Keratinocyte (primary cell): Measurements from ENCODE around the gene CPPED1. TPM values are rescaled to one million over a fixed set of nuclear protein-coding genes. Genes with fewer than 3 reads are reported as not detected.

ENCODE experiments used
- DNase-seq: peaks from one replicate; pipeline ENCODE4 v3.0.0-alpha.2; 2011; ENCODE audit warnings: low read depth, missing footprints, low spot score
- FAIRE-seq: peaks from 2 replicates; lab custom pipeline; 2011; peaks lifted over from hg19 to GRCh38; lab: Jason Lieb, UNC
- H2AFZ ChIP-seq: 2 replicates; pipeline ENCODE4 v1.6.0; 2012; ENCODE audit warnings: low read length, control low read depth, inconsistent platforms; ENCODE audit not compliant: control insufficient read depth
- H3K27ac ChIP-seq: 2 replicates; pipeline ENCODE4 v1.5.1; 2011; ENCODE audit warnings: low read length; ENCODE audit not compliant: control insufficient read depth, insufficient read depth
- H3K27me3 ChIP-seq: 3 replicates; pipeline ENCODE4 v1.6.0; 2011; ENCODE audit warnings: low read length; ENCODE audit not compliant: control insufficient read depth, insufficient read depth; ENCODE audit errors: extremely low read depth
- H3K36me3 ChIP-seq, 2 experiments: 2 replicates in 1 of 2; 3 replicates in 1 of 2; pipeline ENCODE4 v1.5.1; 2011; ENCODE audit warnings: low read length in 2 of 2, mild to moderate bottlenecking in 1 of 2; ENCODE audit not compliant: control insufficient read depth in 2 of 2, insufficient read depth in 2 of 2; ENCODE audit errors: extremely low read depth in 1 of 2
- H3K4me1 ChIP-seq: 3 replicates; pipeline ENCODE4 v1.5.1; 2011; ENCODE audit warnings: low read length; ENCODE audit not compliant: control insufficient read depth, insufficient read depth; ENCODE audit errors: extremely low read depth
- H3K4me2 ChIP-seq: 3 replicates; pipeline ENCODE4 v1.6.0; 2011; ENCODE audit warnings: low read depth, low read length; ENCODE audit not compliant: control insufficient read depth, insufficient read depth; ENCODE audit errors: extremely low read depth
- H3K4me3 ChIP-seq, 3 experiments: fragments of 200-600 bp in 1 of 3; sonication (generic) in 1 of 3; 2 replicates in 2 of 3; 3 replicates in 1 of 3; pipeline ENCODE4 v1.5.1; 2011 to 2016; ENCODE audit warnings: low read length in 3 of 3, mild to moderate bottlenecking in 3 of 3, control low read depth in 2 of 3, inconsistent platforms in 1 of 3, low read depth in 1 of 3, mixed read lengths in 1 of 3, mixed run types in 1 of 3, moderate library complexity in 1 of 3; ENCODE audit not compliant: control insufficient read depth in 2 of 3, insufficient read depth in 2 of 3; ENCODE audit errors: extremely low read depth in 1 of 3
- H3K79me2 ChIP-seq: 2 replicates; pipeline ENCODE4 v1.6.0; 2012; ENCODE audit warnings: low read length; ENCODE audit not compliant: control insufficient read depth, insufficient read depth
- H3K9ac ChIP-seq: 3 replicates; pipeline ENCODE4 v1.6.0; 2011; ENCODE audit warnings: low read length; ENCODE audit not compliant: control insufficient read depth, insufficient read depth; ENCODE audit errors: extremely low read depth
- H3K9me1 ChIP-seq: 3 replicates; pipeline ENCODE4 v1.6.0; 2011; ENCODE audit warnings: low read length; ENCODE audit not compliant: control insufficient read depth, insufficient read depth; ENCODE audit errors: extremely low read depth
- H3K9me3 ChIP-seq: 2 replicates; pipeline ENCODE4 v1.5.1; 2012; ENCODE audit warnings: low read depth, low read length; ENCODE audit not compliant: control insufficient read depth
- H4K20me1 ChIP-seq: 3 replicates; pipeline ENCODE4 v1.6.0; 2011; ENCODE audit warnings: low read length; ENCODE audit not compliant: control insufficient read depth, insufficient read depth; ENCODE audit errors: extremely low read depth
- EZH2 ChIP-seq: IDR thresholded peaks from one replicate; pipeline ENCODE4 v1.6.1; 2012; ENCODE audit warnings: inconsistent platforms, mild to moderate bottlenecking, low read length, moderate library complexity
- dilution Hi-C: fragments of 300-500 bp; cut with MboI; formaldehyde crosslinking; loops from one replicate; pipeline ENCODE4 v1.7.0; 2020; ENCODE audit warnings: low sequenced_read_pairs; ENCODE audit not compliant: extremely low pct_ligation_motif_present
- polyA plus RNA-seq, 5 experiments: library from polyadenylated mRNA; depleted of rRNA in 3 of 5; stranded (reverse) in 3 of 5; stranded (forward) in 1 of 5; unstranded in 1 of 5; fragments of >200 nt; gene quantifications; 1 replicate in 1 of 5; 2 replicates in 3 of 5; 3 replicates in 1 of 5; pipeline versions ENCODE4 v1.2.1 to v1.2.3, GENCODE V29; 2011 to 2012; ENCODE audit warnings: missing spikeins in 2 of 5, low read depth in 1 of 5, low replicate concordance in 1 of 5
- TF ChIP-seq, protein P1 (sequence below), 3 experiments: IDR thresholded peaks in 1 of 3; conservative IDR thresholded peaks in 1 of 3; optimal IDR thresholded peaks in 1 of 3; 2 replicates in 2 of 3; 3 replicates in 1 of 3; pipeline versions ENCODE3 to v1.5.1; 2011; ENCODE audit warnings: low read length in 3 of 3, mild to moderate bottlenecking in 3 of 3, moderate library complexity in 2 of 3, control low read depth in 1 of 3, inconsistent platforms in 1 of 3; ENCODE audit not compliant: insufficient read depth in 2 of 3; ENCODE audit errors: extremely low read depth in 1 of 3

Gene CPPED1
- polyA plus RNA-seq, 1 donor (not counting 4 experiments of a cell fraction or from before 2014, with no cell fraction given): 14.4 TPM

DNA sequence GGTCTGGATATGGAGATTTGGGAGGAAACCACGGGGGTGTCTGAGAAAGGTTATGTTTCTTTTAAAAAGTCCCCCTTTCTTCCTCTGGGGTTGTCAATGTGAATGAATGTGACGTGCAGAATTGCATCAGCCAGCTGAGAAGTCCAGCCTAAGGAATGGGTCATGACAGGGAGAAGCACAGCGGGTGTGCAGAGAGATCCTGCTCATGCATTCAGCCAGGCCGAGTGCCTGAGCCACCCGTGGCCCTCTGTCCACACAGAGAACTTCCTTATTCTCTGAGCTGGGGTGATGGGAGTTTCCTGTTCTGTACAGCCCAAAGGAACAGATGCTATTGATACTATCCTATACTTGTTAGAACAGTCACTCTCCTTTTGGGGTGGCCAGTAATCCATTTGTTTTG lies 117.9 kb downstream of the CPPED1 start:
- Histone ChIP-seq H3K36me3 (no peaks in the 10 kb centered on the region), H3K9ac (no peak overlapping the region), H3K27ac (no peak overlapping the region), H4K20me1 (no peaks in the 10 kb centered on the region), H3K9me3 (no peaks in the 10 kb centered on the region), H3K4me1 (no peaks in the 10 kb centered on the region), H3K4me2 (no peak overlapping the region), H3K9me1 (no peaks in the 10 kb centered on the region), H2AFZ (no peak overlapping the region), H3K79me2 (no peaks in the 10 kb centered on the region), H3K4me3 (no peak overlapping the region), H3K27me3 (no peaks in the 10 kb centered on the region)
- no peak for FAIRE-seq
- dilution Hi-C loops: no loop called here
- TF ChIP-seq, protein P1, sequence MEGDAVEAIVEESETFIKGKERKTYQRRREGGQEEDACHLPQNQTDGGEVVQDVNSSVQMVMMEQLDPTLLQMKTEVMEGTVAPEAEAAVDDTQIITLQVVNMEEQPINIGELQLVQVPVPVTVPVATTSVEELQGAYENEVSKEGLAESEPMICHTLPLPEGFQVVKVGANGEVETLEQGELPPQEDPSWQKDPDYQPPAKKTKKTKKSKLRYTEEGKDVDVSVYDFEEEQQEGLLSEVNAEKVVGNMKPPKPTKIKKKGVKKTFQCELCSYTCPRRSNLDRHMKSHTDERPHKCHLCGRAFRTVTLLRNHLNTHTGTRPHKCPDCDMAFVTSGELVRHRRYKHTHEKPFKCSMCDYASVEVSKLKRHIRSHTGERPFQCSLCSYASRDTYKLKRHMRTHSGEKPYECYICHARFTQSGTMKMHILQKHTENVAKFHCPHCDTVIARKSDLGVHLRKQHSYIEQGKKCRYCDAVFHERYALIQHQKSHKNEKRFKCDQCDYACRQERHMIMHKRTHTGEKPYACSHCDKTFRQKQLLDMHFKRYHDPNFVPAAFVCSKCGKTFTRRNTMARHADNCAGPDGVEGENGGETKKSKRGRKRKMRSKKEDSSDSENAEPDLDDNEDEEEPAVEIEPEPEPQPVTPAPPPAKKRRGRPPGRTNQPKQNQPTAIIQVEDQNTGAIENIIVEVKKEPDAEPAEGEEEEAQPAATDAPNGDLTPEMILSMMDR (optimal IDR thresholded peaks at IDR 0.05 in 1 of 3, IDR thresholded peaks at IDR 0.05 in 1 of 3, conservative IDR thresholded peaks at IDR 0.05 in 1 of 3; ENCODE audit: extremely low read depth in 1 of 3, insufficient read depth in 2 of 3, low read length in 3 of 3): no peak
- no peak for TF ChIP-seq EZH2
- no peak for DNase-seq

DNA sequence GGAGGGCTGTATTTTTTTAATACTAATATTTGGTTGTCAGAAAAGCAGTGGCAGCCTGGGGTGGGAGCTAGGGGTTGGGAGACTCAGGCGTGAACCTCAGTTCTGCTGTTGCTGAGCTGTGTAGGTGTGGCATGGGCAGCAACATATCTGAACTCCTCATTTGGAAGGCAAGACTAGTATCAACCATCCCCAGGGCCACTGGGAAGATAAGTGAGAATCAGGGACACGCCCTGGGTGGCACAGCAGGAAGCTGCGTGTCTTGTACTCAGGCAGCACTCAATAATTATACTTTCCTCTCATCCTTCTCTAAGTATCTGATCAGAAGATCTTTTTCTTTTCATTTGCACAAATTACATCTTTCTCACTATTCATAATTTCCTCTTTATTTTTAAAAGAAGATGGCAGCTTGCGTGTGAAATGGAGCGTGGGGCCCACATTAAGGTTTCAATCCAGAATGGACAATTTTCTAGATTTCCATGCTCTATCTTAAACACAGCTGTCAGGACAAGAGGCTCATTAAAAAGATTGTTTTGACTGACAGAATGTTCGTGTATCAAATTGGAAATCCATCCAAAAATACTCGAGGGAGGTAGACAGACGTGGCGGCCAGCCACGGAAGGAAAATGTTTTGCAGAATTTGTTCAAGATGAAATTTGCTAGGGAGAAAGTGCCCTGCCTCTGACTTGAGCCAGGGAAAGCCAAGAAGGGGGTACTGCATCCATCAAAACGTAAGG lies 121.1 kb downstream of the CPPED1 start:
- Histone ChIP-seq H3K4me2 (no peak overlapping the region), H3K9me3 (no peaks in the 10 kb centered on the region), H2AFZ (no peak overlapping the region), H3K27ac (no peak overlapping the region), H3K9me1 (no peaks in the 10 kb centered on the region), H3K36me3 (no peaks in the 10 kb centered on the region), H3K4me1 (no peaks in the 10 kb centered on the region), H3K79me2 (no peaks in the 10 kb centered on the region), H3K9ac (no peak overlapping the region), H4K20me1 (no peaks in the 10 kb centered on the region), H3K27me3 (no peaks in the 10 kb centered on the region), H3K4me3 (no peak overlapping the region)
- DNase-seq: no peak
- dilution Hi-C loops: no loop called here
- no peak for FAIRE-seq
- TF ChIP-seq, protein P1 (optimal IDR thresholded peaks at IDR 0.05 in 1 of 3, IDR thresholded peaks at IDR 0.05 in 1 of 3, conservative IDR thresholded peaks at IDR 0.05 in 1 of 3; ENCODE audit: extremely low read depth in 1 of 3, insufficient read depth in 2 of 3, low read length in 3 of 3): no peak
- no peak for TF ChIP-seq EZH2
